ENCODE results near the gene ELMO2. TPM values are rescaled to one million over a fixed set of nuclear protein-coding genes. Genes with fewer than 3 reads are reported as not detected.

ELMO2 gene
- polyA plus RNA-seq, 2 donors: 25.3 to 31.1 TPM

DNA sequence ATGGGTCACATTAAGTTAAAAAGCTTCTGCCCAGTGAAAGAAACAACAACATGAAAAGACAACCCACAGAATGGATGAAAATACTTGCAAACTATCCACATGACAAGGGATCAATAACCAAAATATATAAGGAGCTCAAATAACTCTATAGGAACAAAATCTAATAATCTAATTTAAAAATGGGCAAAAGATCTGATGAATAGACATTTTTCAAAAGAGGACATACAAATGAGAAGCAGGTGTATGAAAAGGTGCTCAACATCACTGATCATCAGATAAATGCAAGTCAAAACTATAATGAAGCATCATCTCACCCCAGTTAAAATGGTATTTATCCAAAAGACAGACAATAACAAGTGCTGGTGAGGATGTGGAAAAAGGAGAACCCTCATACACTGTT, 21.0 kb upstream of the ELMO2 start:
- H3K9me3 ChIP-seq (ENCODE audit: control insufficient read depth in 2 of 2, insufficient read depth in 1 of 2, low read depth in 1 of 2, low read length in 1 of 2): no peaks in the 10 kb centered on the region
- H3K27me3 ChIP-seq (ENCODE audit: control insufficient read depth in 1 of 2, insufficient read depth in 2 of 2, low read length in 2 of 2): peaks cover 0 to 3% of the 10 kb centered on the region in 2 donors
- H3K27ac ChIP-seq (ENCODE audit: low read depth in 2 of 2, low read length in 1 of 2): no peak overlapping the region
- H3K4me3 ChIP-seq (ENCODE audit: low read depth in 1 of 2, low read length in 2 of 2): no peak overlapping the region
- H3K36me3 ChIP-seq (ENCODE audit: control insufficient read depth in 2 of 2, insufficient read depth in 2 of 2, low read length in 1 of 2): no peaks in the 10 kb centered on the region
- no peaks in the 10 kb centered on the region for H3K4me1 ChIP-seq (ENCODE audit: control insufficient read depth in 2 of 2, insufficient read depth in 2 of 2, low read length in 1 of 2)

DNA sequence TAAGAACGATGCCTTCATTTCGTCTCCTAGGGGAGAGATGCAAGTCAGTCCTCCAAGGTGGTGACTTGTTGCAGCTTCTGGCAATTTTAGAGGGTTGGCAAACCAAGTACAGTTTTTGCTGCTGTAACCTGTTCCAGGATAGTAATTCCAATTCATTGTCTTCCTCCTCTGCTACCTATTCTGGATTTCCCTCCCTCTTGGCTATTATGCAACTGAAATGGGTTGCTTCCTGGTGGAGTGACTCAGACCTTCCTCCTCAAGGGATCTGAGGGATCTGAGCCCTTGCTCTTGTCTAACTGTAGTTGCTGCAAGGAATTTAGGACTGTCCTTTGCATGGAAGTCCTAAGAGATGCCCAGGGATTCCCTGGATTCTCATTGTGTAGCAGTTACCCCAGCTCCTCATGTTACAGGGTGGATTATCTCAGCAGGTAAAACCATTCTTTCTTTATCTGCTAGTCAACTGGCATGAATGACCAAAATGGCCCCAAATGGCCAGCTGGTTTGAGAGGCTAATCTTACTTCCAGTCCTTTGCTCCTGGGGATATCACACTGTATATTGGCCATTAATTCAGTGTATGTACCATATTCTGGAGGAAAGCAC, 17.6 kb upstream of the ELMO2 start:
- Histone ChIP-seq H3K9me3 (ENCODE audit: control insufficient read depth in 2 of 2, insufficient read depth in 1 of 2, low read depth in 1 of 2, low read length in 1 of 2) (no peaks in the 10 kb centered on the region), H3K4me1 (ENCODE audit: control insufficient read depth in 2 of 2, insufficient read depth in 2 of 2, low read length in 1 of 2) (no peaks in the 10 kb centered on the region), H3K27ac (ENCODE audit: low read depth in 2 of 2, low read length in 1 of 2) (no peak overlapping the region), H3K4me3 (ENCODE audit: low read depth in 1 of 2, low read length in 2 of 2) (no peak overlapping the region), H3K27me3 (ENCODE audit: control insufficient read depth in 1 of 2, insufficient read depth in 2 of 2, low read length in 2 of 2) (peaks cover 0 to 3% of the 10 kb centered on the region in 2 donors), H3K36me3 (ENCODE audit: control insufficient read depth in 2 of 2, insufficient read depth in 2 of 2, low read length in 1 of 2) (no peaks in the 10 kb centered on the region)
- WGBS, 2 donors: 59 to 66% methylated on average over 2 of the region's 2 CpGs

DNA sequence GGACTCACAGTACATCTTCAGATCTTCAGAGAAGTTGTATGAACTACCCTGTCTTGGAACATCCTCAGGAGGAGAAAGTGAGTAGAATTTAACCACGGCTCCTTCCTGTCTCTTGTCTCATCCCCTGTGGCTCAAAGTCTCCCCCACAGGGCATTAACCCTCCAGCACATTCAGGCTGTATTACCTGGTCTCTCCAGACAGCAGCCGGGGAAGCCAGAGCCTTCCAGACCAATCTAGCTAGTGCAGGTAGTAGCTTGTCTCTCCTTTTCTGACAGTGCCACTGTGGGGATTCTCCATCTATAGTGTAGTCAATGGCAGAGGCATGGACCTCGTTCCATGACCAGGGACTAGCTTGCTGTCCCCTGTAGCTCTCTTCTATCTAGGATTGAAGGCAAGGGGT, 16.9 kb upstream of the ELMO2 start:
- peaks cover 0 to 3% of the 10 kb centered on the region in 2 donors for H3K27me3 ChIP-seq (ENCODE audit: control insufficient read depth in 1 of 2, insufficient read depth in 2 of 2, low read length in 2 of 2)
- no peak overlapping the region for H3K27ac ChIP-seq (ENCODE audit: low read depth in 2 of 2, low read length in 1 of 2)
- no peaks in the 10 kb centered on the region for H3K4me1 ChIP-seq (ENCODE audit: control insufficient read depth in 2 of 2, insufficient read depth in 2 of 2, low read length in 1 of 2)
- H3K36me3 ChIP-seq (ENCODE audit: control insufficient read depth in 2 of 2, insufficient read depth in 2 of 2, low read length in 1 of 2): no peaks in the 10 kb centered on the region
- no peaks in the 10 kb centered on the region for H3K9me3 ChIP-seq (ENCODE audit: control insufficient read depth in 2 of 2, insufficient read depth in 1 of 2, low read depth in 1 of 2, low read length in 1 of 2)
- no peak overlapping the region for H3K4me3 ChIP-seq (ENCODE audit: low read depth in 1 of 2, low read length in 2 of 2)
- WGBS, 2 donors: 43 to 59% methylated on average over 3 of the region's 3 CpGs

DNA sequence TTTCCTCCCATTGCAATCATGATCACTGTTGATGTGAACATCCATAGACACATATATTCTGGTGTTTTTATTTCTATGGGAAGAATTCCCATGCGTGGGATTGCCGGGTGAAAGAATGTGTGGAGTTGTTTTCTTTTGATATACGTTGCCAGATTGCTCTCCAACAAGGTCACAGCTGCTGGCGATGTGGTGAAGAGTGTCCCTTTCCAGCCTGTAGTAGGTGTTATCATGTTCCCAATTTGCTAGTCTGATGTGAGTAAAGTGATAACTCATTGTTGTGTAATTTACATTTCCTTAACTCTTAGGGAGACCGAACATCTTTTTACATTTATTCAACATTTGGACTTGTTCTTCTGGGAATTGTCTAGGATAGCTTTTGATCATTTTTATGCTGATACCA, 14.5 kb upstream of the ELMO2 start:
- H3K9me3 ChIP-seq (ENCODE audit: control insufficient read depth in 2 of 2, insufficient read depth in 1 of 2, low read depth in 1 of 2, low read length in 1 of 2): no peaks in the 10 kb centered on the region
- no peaks in the 10 kb centered on the region for H3K36me3 ChIP-seq (ENCODE audit: control insufficient read depth in 2 of 2, insufficient read depth in 2 of 2, low read length in 1 of 2)
- H3K27ac ChIP-seq (ENCODE audit: low read depth in 2 of 2, low read length in 1 of 2): no peak overlapping the region
- WGBS, 2 donors: 41 to 52% methylated on average over 5 of the region's 5 CpGs
- H3K27me3 ChIP-seq (ENCODE audit: control insufficient read depth in 1 of 2, insufficient read depth in 2 of 2, low read length in 2 of 2): no peaks in the 10 kb centered on the region
- H3K4me3 ChIP-seq (ENCODE audit: low read depth in 1 of 2, low read length in 2 of 2): no peak overlapping the region
- H3K4me1 ChIP-seq (ENCODE audit: control insufficient read depth in 2 of 2, insufficient read depth in 2 of 2, low read length in 1 of 2): no peaks in the 10 kb centered on the region

DNA sequence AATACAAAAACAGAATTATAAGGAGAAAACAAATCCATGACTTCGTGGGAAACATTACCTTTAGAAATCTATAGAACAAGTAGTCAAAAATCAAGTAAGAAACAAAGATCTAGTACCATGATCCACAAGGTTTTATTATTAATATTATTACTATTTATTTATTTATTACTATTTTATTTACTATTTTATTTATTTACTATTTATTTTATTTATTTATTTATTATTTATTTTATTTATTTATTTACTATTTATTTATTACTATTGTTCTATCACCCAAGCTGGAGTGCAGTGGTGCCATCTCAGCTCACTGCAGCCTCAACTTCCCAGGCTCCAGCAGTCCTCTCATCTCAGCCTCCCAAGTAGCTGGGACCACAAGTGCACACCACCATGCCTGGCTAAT, 13.5 kb upstream of the ELMO2 start:
- WGBS, 2 donors: 74 to 81% methylated on average over 1 of the region's 1 CpG
- H3K4me1 ChIP-seq (ENCODE audit: control insufficient read depth in 2 of 2, insufficient read depth in 2 of 2, low read length in 1 of 2): no peaks in the 10 kb centered on the region
- no peak overlapping the region for H3K4me3 ChIP-seq (ENCODE audit: low read depth in 1 of 2, low read length in 2 of 2)
- no peak overlapping the region for H3K27ac ChIP-seq (ENCODE audit: low read depth in 2 of 2, low read length in 1 of 2)
- no peaks in the 10 kb centered on the region for H3K27me3 ChIP-seq (ENCODE audit: control insufficient read depth in 1 of 2, insufficient read depth in 2 of 2, low read length in 2 of 2)
- H3K9me3 ChIP-seq (ENCODE audit: control insufficient read depth in 2 of 2, insufficient read depth in 1 of 2, low read depth in 1 of 2, low read length in 1 of 2): no peaks in the 10 kb centered on the region
- no peaks in the 10 kb centered on the region for H3K36me3 ChIP-seq (ENCODE audit: control insufficient read depth in 2 of 2, insufficient read depth in 2 of 2, low read length in 1 of 2)

DNA sequence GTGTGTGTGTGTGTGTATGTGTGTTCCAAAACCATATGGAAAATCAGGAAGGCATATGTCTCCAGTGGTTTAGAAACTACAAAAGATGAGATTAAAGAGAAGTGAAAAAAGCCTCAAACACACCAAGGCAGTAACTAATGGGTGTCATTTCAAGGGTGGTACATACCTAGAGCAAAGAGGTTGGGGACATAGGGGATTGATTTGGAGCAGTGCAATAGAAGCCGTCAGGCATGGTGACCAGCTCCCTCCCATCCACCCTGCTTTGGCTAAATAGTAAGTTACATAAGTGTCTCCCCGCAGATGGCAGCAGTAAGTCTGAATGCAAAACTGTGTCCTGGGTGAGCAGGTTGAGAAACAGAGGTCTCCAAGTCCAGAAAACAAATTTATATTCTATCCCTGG, 10.4 kb upstream of the ELMO2 start:
- Histone ChIP-seq H3K27ac (ENCODE audit: low read depth in 2 of 2, low read length in 1 of 2) (no peak overlapping the region), H3K4me1 (ENCODE audit: control insufficient read depth in 2 of 2, insufficient read depth in 2 of 2, low read length in 1 of 2) (no peaks in the 10 kb centered on the region), H3K27me3 (ENCODE audit: control insufficient read depth in 1 of 2, insufficient read depth in 2 of 2, low read length in 2 of 2) (no peaks in the 10 kb centered on the region), H3K9me3 (ENCODE audit: control insufficient read depth in 2 of 2, insufficient read depth in 1 of 2, low read depth in 1 of 2, low read length in 1 of 2) (no peaks in the 10 kb centered on the region), H3K36me3 (ENCODE audit: control insufficient read depth in 2 of 2, insufficient read depth in 2 of 2, low read length in 1 of 2) (no peaks in the 10 kb centered on the region), H3K4me3 (ENCODE audit: low read depth in 1 of 2, low read length in 2 of 2) (no peak overlapping the region)
- 77 to 88% methylated on average over 2 of the region's 2 CpGs for WGBS, 2 donors

DNA sequence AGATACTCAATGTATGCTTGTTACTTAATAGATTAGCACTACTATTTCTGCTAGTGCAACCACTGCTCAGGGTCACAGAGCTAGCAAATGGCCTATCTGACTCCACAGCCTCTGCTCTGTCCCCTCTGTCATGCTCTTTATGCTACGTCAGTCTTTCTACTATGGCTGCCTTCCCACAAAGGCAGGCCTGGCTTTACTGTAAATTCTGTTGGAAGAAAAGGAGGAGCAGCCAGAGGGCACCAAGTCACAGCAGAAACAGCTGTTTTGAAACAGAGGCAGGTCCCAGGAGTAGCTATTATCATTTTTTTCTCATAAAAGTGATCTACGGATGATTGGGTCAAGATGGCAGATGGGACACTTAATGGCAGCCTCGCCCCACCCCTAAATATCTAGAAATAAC, 10.0 kb upstream of the ELMO2 start:
- Histone ChIP-seq H3K4me3 (ENCODE audit: low read depth in 1 of 2, low read length in 2 of 2) (no peak overlapping the region), H3K4me1 (ENCODE audit: control insufficient read depth in 2 of 2, insufficient read depth in 2 of 2, low read length in 1 of 2) (no peaks in the 10 kb centered on the region), H3K36me3 (ENCODE audit: control insufficient read depth in 2 of 2, insufficient read depth in 2 of 2, low read length in 1 of 2) (no peaks in the 10 kb centered on the region), H3K27ac (ENCODE audit: low read depth in 2 of 2, low read length in 1 of 2) (no peak overlapping the region), H3K9me3 (ENCODE audit: control insufficient read depth in 2 of 2, insufficient read depth in 1 of 2, low read depth in 1 of 2, low read length in 1 of 2) (no peaks in the 10 kb centered on the region), H3K27me3 (ENCODE audit: control insufficient read depth in 1 of 2, insufficient read depth in 2 of 2, low read length in 2 of 2) (no peaks in the 10 kb centered on the region)
- WGBS, 2 donors: 74% methylated on average over 3 of the region's 3 CpGs

DNA sequence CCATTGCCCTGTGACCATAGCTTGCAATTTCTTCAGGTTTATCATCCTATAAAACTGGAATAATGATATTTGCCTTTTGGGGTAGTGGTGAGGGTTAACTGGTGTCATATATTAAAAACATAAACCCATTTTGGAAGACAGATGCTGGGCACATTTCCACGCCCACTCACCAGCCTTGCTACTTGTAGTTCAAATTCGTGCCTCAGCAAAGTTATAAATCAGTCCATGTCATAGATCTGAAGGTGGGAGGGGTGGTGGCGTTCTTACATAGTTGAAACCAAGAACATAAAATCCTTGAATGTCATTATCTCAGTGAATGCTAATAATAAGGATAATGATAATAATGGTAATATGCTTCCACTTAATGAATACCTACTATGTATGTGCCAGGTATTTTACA, 9.4 kb upstream of the ELMO2 start:
- H3K4me1 ChIP-seq (ENCODE audit: control insufficient read depth in 2 of 2, insufficient read depth in 2 of 2, low read length in 1 of 2): peaks cover 0 to under 1% of the 10 kb centered on the region in 2 donors
- H3K36me3 ChIP-seq (ENCODE audit: control insufficient read depth in 2 of 2, insufficient read depth in 2 of 2, low read length in 1 of 2): no peaks in the 10 kb centered on the region
- no peak overlapping the region for H3K4me3 ChIP-seq (ENCODE audit: low read depth in 1 of 2, low read length in 2 of 2)
- 53 to 55% methylated on average over 3 of the region's 3 CpGs for WGBS, 2 donors
- H3K9me3 ChIP-seq (ENCODE audit: control insufficient read depth in 2 of 2, insufficient read depth in 1 of 2, low read depth in 1 of 2, low read length in 1 of 2): no peaks in the 10 kb centered on the region
- H3K27ac ChIP-seq (ENCODE audit: low read depth in 2 of 2, low read length in 1 of 2): no peak overlapping the region
- H3K27me3 ChIP-seq (ENCODE audit: control insufficient read depth in 1 of 2, insufficient read depth in 2 of 2, low read length in 2 of 2): no peaks in the 10 kb centered on the region

DNA sequence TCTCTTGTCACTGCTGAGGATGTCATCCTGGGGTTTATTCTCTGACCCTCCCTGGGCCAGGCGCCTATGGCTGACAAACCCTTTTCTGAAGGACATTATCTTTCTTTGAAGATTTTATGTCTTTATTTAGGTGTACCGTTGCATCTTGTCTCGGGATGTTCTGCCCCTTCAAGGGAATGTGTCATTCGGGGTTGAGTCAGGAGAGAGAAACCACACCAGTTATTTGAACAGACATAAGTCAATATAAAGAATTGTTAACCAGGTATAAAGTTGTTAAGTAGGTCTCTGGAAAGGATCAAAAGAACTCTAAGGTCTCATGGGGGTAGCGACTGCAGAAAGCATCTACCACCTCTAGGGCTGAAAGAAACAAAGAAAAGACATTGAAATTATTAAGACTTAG, 8.2 kb upstream of the ELMO2 start:
- no peaks in the 10 kb centered on the region for H3K36me3 ChIP-seq (ENCODE audit: control insufficient read depth in 2 of 2, insufficient read depth in 2 of 2, low read length in 1 of 2)
- H3K4me1 ChIP-seq (ENCODE audit: control insufficient read depth in 2 of 2, insufficient read depth in 2 of 2, low read length in 1 of 2): peaks cover 0 to 2% of the 10 kb centered on the region in 2 donors
- WGBS, 2 donors: 62 to 77% methylated on average over 5 of the region's 5 CpGs
- H3K27me3 ChIP-seq (ENCODE audit: control insufficient read depth in 1 of 2, insufficient read depth in 2 of 2, low read length in 2 of 2): no peaks in the 10 kb centered on the region
- no peaks in the 10 kb centered on the region for H3K9me3 ChIP-seq (ENCODE audit: control insufficient read depth in 2 of 2, insufficient read depth in 1 of 2, low read depth in 1 of 2, low read length in 1 of 2)
- H3K27ac ChIP-seq (ENCODE audit: low read depth in 2 of 2, low read length in 1 of 2): no peak overlapping the region
- no peak overlapping the region for H3K4me3 ChIP-seq (ENCODE audit: low read depth in 1 of 2, low read length in 2 of 2)

DNA sequence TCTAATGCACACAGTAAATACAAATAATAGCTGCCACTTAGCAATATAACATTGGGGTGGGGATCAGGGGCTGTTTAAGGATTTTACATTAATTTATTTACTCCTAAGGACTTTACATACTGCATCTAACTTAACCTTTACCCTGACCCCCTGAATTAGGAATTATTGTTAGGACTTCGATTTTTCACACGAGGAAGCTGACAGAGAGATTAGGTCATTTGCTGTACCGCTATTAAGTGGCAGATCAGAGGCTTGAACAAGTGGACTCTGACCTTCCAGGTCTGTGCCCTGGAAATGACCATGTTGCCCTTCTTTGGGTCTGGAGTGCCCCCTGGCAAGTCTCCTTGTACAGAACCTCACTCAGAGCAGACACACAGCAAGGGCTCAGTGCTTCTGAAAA, 5.2 kb upstream of the ELMO2 start:
- WGBS, 2 donors: 45 to 71% methylated on average over 3 of the region's 3 CpGs
- no peaks in the 10 kb centered on the region for H3K9me3 ChIP-seq (ENCODE audit: control insufficient read depth in 2 of 2, insufficient read depth in 1 of 2, low read depth in 1 of 2, low read length in 1 of 2)
- H3K4me3 ChIP-seq (ENCODE audit: low read depth in 1 of 2, low read length in 2 of 2): no peak overlapping the region
- no peaks in the 10 kb centered on the region for H3K36me3 ChIP-seq (ENCODE audit: control insufficient read depth in 2 of 2, insufficient read depth in 2 of 2, low read length in 1 of 2)
- no peak overlapping the region for H3K27ac ChIP-seq (ENCODE audit: low read depth in 2 of 2, low read length in 1 of 2)
- H3K4me1 ChIP-seq (ENCODE audit: control insufficient read depth in 2 of 2, insufficient read depth in 2 of 2, low read length in 1 of 2): peaks cover 0 to 4% of the 10 kb centered on the region in 2 donors
- no peaks in the 10 kb centered on the region for H3K27me3 ChIP-seq (ENCODE audit: control insufficient read depth in 1 of 2, insufficient read depth in 2 of 2, low read length in 2 of 2)
